Activated CD8-positive, alpha-beta memory T cell treated with anti-CD3 and anti-CD28 coated beads for 1 hour (primary cell): ENCODE results near the gene ASPG.

Experiments used
- DNase-seq, 2 donors: peaks; one replicate each; pipeline ENCODE4 v3.0.0-alpha.2; 2020; ENCODE audit warnings: low read depth in 1 of 2; ENCODE audit errors: extremely low read depth in 1 of 2

ASPG gene

DNA sequence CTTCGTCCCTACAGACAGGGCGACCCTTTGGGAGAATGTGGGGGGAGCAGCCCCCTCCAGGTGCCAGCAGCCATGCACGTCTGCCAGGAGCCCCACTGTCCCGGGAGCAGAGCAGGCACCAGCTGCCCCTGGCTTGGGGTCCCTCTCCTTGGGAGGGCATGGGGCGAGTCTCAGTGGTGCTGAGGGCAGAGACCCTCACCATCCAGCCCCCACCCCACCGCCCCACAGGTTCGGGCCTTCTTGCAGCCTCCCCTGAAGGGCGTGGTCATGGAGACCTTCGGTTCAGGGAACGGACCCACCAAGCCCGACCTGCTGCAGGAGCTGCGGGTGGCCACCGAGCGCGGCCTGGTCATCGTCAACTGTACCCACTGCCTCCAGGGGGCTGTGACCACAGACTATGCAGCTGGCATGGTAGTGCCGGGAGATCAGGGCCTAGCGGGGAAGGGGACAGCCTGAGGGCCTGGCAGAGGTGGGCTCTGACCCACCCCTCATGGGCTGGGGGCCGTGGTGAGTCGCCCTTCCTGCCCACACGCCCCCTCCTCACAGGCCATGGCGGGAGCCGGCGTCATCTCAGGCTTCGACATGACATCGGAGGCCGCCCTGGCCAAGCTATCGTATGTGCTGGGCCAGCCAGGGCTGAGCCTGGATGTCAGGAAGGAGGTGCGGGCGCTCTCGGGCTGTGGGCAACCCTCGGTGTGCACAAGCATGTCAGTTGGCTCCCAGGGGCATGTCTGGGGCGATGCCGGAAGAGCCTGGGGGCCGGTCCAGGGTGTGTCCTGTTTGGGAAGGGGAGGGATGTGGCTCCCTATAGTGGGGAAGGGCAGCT lies 18.8 kb downstream of the ASPG start:
- no peak for DNase-seq

DNA sequence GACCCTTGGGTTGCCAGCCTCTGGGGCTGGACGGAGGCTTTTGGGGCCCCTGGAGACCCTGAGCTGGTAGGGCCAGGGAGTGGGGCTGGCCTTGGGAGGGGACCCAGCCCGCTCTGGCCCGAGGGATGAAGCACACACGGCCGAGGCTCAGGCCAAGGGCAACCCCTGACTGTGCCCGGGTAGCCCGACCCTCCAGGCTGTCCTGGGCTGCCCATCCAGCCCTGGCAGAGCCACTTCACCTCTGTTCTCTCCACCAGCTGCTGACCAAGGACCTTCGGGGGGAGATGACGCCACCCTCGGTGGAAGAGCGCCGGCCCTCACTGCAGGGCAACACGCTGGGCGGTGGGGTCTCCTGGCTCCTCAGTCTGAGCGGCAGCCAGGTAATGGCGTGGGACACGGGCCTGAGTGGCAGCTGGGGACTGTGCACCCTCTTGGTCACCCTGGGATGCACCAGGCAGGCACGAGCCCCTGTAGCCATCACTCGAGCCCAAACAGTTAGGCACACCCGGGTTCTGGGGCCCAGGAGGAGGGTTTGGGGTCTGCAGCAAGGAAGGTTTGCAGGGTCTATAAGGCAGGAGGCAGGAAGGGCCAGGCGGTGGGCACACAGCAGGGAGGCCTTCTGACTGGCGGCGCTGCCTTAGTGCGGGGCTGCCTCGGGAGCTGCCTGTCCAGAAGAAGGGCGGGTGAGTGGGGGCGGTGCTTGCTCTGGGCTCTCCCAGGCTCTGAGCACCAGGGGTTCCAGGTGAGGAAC lies 19.7 kb downstream of the ASPG start:
- no peak for DNase-seq

DNA sequence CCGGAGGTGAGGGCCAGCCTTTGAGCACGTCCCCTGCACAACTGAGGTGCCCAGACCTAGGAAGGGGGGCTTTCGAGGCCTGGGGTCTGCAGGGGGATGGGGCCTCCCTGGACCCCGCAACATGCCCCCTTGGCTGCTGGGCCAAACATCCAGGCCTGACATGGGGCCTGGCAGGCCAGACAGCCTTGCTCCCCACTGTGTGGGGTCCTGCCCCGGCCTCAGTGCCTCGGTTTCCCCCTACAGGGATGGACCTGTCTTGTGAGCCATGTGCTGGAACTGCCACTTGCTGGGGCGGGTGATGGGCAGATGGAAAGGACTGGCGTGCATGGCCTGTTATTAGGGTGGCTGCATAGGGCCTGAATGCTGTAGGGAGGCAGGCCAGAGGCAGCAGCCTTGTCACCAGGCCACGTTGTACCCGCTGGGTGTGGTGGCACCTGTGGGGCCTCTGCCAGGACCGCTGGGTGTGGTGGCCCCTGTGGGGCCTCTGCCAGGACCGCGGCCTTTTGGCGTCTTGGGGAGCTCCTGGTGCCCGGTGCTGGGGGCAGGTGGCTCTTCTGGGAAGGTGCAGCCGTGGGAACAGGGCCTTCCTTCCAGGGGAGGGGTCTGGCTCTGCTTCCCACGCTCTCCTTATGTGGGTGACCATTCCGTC lies 20.4 kb downstream of the ASPG start:
- no peak for DNase-seq

DNA sequence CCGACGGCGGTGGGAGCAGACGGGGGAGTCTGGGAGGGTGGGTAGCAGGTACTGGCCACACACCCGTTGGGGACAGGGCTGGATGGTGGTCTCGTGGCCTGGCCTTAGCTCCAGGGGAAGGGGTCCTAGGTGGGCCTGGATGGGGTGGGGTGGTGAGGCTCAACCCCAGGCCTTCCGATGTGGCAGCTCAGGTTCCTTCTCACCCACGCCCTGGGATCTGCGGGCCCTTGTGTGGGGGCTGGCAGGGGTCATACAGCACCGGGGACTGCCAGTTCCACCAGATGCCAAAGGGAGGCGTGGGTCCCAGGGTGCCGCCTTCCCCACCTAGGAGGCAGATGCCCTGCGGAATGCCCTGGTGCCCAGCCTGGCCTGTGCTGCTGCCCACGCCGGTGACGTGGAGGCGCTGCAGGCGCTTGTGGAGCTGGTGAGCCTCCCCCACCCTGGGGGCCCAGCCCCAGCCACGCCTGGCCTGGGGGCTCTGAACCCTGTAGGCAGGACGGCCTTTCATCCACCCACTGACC lies 21.0 kb downstream of the ASPG start:
- DNase-seq, result no peak

DNA sequence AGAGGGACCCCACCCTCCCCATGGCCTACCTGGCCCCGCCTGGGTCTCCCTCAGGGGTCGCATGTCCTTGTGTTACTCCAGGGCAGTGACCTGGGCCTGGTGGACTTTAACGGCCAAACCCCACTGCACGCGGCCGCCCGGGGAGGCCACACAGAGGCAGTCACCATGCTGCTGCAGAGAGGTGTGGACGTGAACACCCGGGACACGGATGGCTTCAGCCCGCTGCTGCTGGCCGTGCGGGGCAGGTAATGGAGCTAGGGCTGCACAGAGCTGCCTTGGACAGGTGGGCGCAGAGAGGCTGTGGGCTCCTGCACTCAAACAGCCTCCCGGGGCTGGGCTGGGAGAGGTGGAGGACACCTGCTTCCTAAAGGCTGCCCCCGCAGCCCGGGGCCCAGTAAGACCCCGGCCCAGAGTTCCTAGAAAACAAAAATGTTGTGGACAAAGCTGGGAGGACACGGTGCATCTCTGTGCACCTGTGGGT lies 21.6 kb downstream of the ASPG start:
- no peak for DNase-seq

DNA sequence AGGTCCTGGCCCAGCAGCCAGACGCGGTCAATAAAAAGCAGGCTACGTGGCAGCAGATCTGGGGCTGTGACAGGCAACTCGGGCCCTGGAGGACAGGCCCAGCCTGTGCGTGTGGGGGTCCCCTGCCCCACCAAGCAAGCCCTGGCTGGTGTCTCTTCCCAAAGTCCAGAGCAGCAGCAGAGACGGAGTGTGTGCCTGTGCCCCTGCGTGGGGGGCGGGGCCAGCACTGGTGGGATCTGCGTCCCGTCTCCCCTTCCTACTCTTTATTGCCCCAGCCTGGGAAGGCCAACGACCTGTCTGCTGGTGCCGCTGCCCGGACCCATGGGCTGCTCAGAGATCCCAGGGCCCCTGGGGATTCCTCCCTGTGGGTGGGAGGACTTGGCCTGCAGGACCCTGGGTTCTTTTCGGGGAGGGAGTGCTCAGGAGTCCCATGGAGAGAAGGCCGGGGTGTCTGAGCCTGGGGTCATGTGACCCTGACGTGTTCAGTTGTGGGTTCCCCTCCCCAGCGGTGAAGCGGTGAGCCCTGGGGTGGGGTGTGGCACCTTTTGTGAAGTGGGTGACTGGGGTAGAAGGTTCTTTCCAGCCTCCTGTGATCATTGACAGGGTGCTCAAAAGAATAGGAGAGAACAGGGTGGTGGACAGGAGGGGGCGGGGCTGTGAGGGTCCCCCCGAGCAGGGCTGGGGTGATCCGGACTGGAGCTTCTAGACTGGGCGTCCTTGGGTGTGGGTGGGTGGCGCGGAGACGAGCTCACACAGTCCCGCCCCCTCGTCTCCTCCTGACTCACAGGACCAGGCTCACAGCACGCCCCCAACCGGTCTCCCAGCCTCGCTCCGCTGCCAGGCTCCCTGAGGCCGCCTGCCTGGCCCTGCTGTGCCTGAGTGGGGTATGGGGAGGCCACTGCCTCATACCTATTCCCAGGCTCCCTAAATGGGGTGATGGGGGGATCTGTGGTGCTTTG lies 22.4 kb downstream of the ASPG start:
- DNase-seq, result no peak

DNA sequence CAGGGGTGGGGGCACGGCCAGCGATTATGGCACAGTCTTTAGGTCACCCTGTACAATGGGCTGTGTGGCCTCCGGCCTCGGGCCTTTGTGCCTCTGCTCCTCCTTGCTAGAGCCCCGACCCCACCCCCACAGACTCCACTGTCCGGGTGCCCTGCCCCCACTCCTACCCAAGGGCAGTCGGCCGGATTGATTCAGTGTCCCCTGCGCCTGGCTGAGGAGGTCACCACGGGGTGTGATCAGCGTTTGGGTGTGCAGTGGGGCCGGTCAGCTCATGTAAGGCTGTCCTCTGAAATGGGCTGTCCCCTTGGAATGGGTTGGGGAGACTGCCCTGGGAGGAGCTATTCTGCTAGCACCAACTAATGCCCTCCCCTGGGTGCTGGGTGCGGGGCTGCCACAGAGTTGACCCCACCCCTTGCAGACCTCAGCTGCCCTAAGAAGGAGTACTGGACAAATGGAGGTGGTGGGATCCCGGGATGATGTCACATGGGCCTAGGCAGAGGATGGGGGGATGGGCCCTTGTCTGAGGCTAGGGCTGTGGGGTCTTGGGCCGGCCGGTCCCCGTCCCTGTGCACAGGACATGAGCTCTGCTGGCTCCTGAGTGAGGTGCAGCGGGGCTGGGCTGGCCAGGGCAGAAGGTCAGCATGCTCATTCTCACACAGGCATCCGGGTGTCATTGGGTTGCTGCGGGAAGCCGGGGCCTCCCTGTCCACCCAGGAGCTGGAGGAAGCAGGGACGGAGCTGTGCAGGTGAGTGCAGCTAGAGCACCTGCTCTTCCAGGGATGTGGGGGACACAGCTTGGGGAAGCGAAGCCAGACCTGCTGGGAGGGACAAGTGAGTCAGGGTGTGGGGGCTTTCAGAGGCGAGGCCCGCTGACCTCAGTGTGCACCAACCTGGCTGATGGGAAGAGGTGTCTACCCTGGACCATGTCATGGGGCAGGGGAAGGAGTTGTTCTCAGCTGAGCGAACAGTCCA lies 23.4 kb downstream of the ASPG start:
- no peak for DNase-seq

DNA sequence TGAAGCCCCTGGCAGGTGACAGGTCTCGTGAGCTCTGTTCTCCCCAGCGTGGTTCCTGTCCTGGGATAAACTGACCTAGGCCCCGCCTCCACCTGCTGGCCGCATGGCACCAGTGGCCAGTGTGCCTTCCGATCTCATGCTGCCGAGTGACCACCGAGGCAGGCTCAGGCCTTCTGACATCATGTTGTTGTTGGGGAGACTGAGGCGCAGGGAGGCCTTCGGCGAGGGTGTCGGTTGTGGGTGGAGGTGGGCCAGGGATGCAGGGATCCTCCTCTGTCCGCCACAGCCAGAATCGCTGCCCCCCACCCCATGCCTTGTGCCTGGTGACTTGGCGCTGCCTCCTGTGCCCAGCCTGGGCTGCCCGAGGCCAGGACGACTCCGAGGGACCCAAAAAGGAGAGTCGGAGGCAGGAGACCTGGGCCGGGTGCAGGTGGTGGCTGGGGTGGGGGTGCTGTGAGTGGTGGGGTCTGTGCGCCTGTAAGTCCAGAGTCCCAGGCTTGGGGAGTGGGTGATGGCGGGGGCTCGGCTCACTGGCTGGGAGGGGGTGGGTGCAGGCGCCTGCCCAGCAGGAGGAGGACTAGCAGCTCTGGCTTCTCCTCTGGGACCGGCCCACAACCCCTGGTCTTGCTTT lies 24.3 kb downstream of the ASPG start:
- no peak for DNase-seq

DNA sequence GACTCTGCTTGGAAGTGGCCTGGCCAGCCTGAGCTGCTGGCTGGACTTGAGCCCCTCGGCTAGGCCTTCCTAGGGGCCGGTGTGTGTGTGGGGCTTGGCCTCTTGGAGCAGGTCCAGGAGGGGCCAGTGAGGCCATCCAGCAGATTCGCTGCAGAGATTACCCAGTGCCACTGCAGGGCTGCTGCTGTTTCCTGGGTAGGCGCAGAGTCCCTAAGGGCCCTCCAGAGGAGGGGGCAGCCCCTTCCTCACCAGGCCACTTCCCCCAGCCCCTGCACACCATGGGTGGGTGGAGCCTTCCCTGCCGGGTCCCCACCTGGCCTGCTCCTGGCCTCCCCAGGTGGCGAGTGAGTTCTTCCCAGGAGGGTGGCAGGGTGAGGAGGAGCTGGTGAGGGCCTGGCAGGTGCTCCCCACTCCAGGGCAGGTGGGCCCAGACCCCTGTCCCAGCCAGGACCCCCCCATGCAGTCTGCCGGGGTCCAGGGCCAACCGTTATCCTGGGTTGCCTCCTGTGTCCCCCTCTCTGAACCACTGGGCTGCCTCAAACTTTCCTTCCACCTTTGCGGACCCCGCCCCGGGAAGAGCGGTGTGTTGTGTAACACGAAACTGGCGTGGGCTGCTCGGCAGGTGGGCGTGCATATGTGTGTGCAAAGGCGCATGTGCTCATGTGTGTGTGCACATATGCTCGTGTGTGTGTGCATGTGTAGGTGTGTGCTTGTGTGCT lies 25.1 kb downstream of the ASPG start:
- DNase-seq, result no peak

DNA sequence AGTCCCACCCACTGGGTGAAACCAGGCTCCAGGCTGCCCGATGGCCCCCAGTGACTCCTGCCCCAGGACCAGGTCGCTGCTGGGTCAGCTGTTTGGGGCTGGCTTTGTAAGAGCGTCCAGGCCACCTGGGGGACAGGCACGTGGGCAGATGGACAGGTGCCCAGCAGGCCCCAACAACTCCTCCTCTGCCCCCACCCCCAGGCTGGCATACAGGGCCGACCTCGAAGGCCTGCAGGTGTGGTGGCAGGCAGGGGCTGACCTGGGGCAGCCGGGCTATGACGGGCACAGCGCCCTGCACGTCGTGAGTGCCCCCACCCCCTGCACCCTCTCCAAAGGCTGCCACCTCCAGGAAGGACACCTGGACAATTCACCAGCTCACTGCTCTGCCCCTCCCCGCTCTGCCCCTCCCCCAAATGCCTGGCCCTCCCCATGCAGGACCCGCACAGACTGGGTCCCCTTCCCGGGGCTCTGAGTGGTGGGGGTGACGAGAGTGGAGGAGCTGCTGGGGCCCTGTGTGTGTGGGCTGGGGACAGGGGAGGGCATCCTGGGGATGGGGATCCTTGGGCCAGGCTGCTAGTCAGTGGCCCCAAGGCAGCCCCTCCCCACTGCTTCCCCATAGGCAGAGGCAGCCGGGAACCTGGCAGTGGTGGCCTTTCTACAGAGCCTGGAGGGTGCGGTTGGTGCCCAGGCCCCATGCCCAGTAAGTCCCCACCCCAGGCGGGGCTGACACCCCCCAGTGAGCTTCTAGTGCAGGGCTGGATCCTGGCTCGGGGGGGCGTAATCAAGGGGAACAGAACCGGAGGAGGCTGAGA lies 26.0 kb downstream of the ASPG start:
- no peak for DNase-seq

DNA sequence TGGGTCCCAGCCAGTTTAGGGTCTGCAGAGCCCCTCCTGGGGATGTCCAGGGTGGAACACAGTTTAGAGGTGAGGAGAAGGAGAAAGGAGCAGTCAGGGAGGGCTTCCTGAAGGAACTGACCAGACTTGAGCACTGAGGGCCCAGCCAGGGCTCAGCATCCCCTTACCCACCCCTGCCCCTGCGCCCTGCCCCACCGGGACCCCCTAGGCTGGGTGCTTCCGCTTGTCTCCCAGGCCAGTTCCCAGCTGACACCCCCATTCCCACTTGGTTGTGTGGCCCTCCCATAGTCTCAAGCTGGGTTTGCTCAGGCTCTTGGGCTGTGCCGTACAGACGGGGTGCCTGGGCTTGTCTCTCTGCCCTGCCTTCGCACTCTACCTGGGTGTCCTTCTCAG lies 26.6 kb downstream of the ASPG start:
- no peak for DNase-seq

DNA sequence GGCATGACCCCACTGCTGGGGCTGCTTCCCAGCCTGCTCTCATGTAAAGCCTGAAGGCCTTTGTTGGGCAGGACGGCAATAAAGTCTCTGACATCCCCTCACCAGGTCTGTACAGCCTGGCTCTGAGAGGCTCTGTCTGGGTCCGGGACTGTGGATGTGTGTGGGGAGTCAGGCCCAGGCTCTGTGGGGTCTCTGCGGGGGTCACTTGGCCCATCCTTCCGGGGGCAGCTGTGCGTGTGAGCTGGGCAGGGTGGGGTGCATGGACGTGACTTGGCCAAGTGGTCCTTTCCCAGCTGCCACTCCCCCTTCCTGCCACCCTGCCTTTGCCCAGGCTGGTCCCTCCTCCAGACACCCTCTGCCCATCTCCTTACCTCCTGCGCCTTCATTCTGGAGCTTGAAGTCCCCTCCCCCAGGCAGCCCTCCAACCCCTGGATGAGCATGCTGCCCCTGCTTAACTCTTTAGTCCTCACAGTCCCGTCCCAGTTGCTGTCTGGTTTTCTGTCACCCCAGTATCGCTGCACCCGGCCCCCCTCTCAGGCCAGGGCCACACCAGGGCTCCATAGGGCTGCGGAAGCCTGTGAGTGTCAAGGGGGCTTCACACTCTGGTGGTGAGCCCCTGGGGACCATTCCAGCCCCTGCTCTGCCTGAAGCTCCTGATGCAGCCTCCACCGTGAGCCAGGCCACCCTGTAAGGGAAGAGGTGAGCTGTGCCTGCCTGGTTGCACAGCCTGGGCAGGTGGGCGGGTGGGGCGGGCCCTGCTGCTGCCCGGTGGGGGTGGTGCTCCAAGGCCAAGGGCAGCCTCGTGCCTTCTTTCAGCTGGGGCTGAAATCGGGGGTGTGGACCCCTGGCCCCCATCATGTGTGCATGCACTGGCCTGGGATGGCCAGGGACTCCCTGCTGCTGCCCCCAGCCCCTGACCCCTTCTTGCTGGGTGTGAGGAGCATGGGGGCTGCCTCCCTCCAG lies 27.4 kb downstream of the ASPG start:
- DNase-seq, result no peak

DNA sequence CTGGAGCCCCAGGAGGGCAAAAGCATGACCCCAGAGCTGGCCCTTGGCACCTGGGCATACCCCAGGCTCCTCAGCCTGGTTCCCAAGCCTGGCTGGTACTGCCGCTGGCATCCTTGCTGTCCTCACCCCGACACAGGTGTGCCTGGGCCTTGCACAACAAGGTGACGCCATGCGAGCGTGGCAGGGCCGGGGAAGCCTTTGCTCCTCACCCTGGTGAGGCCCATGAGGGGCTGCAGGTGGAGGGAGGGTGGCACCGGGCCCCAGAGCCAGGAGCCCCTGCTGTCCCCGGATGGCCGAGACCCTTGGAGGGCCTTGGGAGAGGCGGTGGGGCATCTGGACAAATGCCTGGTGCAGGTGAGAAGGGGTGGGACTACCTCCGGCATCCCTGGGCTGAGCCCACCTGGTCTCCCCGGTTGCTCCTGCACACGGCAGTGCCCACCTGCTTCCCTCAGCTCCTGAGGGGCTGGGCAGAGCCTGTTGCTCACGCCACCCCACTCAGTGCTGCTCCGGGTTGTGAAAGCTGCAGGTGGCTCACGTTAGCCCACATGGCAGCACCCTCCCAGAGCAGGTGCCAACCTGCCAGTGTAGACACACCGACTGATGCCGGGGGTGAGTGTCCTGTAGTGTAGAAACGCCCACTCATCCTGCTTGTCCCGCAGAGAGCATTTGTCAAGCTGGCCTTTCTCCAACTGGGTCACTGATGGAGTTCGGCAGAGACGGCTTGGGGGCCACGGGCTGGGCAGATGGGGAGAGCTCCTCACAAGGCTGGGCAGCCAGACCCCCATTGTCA lies 28.3 kb downstream of the ASPG start:
- no peak for DNase-seq

DNA sequence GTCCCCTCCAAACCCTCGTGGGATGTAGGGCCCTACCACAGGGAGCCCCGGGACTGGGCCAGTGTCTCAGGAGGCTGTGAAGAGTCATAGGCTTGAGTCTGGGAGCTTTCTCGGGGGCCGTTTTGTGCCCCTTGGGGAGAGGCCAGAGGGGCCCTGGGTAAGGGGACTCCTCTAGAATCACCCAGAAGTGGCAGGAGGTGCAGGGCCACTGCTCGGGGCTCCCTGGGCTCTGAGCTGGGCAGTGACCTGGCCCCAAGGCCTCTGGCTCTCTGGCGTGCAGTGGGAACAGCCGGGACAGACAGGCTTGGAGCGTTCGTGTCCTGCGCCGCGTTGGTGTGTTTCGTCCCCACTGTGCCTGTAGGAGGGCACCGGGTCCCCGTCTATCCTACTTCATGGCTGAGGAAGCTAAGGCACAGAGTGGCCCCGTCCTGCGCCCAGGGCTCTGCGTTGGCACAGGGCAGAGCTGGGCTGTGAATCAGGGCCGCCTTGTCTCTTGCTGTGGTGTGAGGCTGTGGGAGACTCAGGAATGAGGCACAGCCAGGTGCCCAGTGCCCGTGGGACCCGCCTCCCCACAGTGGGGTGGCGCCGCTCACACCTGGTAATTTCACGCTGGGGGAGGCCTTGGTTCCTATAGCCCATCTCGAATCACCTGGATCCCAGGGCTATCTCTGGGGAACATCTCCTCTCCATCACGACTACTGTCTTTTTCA lies 29.1 kb downstream of the ASPG start:
- no peak for DNase-seq

DNA sequence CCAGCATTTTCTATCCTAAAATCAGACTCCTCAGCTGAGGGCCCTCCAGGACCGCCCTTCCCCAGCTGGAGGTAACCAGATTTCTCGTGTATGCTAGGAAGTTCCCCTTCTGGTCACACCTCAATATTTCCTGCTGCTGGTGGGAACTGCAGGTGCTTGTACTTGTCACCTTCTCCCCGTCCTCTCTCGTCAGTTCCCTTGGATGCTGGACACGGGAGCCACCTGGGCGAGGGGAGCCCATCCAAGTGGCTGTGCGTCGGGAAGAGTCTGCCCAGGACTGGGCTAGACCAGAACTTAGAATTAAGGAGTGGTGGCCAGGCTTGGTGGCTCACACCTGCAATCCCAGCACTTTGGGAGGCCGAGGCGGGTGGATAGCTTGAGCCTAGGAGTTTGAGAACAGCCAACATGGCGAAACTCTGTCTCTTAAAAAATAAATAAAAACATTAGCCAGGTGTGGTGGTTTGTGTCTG lies 29.7 kb downstream of the ASPG start:
- DNase-seq, result no peak
